Measurements from ENCODE around the gene C6orf89.
"Not testable (repeated sequence)": the region's sequence is repeated elsewhere in the genome, so short reads cannot be mapped to it uniquely, and the experiment has no call there.

The C6orf89 gene

DNA sequence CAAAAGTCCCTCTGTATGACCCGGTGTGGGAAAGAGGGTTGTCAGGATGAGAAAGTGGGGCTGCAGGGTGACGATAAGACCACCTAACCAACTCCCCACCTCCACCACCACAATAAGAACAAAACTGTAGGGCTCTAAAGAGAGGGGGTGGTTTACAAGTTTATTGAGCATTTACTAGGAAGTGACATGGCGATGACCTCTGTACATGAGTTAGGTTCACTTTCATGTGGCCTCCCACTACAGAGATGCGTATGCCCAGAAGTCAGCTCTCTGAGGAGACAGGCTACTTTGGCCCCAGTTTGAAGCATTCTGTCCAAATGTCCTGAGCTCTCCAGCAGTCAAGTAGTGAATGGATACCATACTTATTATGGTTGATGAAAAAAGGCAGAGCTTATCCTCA lies 40.1 kb downstream of the C6orf89 start:
- DNase-seq: no peak

DNA sequence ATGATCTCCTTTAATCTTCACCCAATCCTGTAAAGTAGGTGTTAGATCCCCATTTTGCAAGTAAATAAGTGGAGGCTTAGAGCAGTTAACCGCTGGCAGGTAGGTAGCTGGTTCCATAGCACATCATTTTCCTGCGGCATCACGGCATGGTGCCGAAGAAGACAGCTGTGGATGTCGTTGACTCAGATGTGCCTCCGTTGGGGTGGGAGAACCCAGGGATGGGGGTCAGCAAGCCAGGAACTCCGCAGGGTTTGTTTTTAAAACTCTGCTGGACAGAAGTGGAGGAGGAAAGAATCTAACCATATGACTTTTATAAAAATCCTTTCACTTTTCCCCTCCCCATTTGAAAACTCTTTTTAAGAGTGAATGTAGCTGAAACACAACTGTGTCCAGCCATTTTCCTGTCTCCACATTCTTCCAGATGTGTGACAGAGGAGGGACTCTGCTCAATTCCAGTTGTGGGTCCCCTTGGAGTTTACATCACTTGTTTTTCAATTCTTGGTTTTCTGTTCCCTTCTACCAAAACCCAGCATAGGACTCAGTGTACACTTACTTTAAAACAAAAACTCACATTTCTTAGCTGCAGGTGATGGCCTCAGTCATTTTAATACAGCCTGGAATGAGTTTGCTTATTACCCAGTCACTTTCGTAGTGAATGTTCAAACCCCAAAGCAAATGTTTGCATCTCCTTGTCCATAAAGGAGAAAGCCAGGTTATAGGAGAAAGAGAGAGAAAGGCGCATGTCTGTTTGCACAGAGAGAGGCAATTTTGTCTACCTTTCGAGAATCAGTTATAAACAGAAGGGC lies 41.2 kb downstream of the C6orf89 start:
- no peak for DNase-seq

DNA sequence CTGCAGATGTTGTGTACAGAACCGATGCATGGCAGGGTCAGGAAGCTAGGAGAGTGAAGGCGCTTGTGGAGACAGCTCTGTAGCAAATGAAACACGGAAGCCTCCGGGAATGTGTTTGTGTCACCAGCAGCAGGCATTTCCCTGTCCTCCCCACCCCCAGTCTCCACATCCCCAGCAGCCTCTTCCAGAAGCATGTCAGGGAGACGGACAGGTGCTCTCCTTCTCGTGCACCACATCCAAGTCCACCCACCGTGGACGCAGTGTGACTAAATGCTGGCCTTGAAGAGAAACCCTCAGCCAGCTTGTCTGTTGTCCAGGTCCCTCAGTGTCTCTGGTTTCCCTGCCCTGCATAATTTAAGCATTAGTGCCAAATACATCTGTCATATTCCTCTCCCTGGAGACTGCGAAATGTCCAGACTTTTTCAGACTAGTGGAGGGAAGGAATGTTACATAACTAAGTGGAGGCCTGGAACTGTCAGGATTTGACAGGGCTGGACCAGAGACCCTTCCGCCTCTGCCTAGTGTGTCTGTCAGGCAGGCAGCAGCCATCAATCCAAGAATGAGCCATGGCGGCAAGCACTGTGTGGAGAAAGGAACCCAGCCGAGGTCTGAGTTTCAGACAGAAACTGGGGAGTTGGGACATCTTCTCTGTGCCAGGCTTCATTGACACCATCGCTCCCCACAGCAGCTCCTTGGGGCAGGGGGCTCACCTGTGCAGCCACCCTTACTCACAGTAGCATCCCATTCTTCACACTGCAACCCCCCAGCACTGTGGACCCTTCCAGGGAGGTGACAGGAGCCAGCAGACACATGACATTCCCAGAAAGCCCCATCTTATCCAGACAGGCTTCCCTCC lies 42.2 kb downstream of the C6orf89 start:
- no peak for DNase-seq

DNA sequence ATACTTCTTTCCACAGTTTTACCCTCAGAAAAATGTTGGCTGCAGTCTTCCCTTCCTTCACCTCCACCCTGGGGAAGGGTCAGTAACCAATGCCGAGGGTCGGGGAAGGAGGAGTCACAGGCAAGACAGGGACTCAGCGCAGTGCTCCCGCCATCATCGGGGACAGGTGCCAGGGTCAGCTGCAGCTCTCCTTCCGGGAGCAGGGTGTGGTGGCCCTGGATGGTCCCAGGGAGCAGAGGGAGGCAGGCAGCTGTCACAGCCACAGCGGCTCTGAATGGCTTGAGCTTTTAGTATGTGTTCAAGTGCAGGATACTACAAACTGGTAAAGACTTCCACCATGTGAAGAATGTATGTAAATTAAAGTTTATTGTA lies 42.8 kb downstream of the C6orf89 start:
- DNase-seq: no peak

DNA sequence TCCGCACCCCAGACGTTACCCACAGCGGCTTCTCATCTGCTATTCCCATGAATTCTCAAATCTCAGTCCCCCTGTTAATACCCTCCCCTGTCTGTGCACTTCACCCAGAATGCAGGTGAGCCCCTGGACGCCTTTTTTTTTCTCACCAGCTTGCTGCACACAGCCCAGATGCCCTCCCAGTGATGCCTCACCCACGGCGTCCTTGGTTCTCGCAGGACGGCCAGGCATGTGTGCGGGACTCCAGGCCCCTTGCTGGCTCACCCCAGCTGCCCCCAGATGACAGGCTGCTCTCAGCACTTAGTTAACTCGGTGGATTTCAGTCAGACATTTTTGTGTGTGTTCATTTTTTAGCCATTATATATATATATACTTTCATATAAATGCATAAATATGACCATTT lies 43.4 kb downstream of the C6orf89 start:
- no peak for DNase-seq

DNA sequence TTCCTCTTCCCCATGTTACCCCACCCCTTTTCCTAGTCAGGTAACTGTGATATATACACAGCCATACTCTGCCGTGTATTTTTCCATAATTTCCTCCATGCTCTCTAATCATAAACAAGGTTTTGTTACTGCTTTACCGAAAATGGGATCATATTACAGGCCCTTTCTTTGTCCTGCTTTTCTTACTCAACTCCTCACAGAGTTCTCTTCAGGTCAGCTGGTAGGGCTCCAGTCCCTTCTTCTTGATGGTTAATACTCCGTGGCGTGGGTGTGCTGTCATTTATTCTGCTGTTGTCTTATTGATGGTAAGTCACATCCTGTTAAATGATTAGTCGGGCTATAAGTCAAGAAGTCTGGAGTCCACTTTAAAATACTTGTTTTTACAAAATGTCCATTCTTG lies 43.9 kb downstream of the C6orf89 start:
- DNase-seq: no peak

DNA sequence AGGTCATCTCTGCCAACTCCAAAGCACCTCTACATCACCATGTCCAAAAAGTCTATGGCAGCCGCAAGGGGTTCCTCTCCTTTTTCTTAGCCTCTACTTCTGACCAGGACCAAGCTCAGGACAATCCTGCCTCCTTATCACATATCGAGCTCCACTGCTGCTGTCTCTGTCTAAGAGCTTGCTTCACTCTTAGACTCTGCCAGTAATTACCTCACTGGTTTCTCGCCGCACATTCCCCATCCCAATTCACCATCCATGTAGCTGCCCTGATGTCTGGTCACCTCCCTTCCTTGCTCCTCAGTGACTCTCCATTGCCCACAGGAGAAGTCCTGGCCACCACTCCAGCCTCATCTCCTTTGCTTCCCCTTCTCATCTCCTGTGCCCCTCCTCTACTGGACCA lies 44.7 kb downstream of the C6orf89 start:
- no peak for DNase-seq

DNA sequence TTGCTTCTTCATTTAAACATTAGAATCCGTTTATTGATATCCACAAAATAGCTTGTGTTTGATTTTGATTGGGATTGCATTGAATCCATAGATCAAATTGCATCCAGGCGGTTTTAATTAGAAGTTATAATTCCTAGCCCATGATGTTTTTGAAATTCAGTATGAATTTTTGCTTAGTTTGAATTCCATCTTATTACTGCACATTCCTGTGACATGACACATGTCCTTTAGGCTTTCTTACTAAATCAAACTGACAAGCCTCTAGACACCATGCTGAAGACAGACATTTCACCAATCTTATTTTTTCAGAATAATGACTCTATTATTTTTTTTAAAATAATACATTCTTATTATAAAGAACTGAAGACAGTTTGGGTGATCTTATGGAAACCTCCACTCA lies 47.4 kb downstream of the C6orf89 start:
- DNase-seq: no peak

DNA sequence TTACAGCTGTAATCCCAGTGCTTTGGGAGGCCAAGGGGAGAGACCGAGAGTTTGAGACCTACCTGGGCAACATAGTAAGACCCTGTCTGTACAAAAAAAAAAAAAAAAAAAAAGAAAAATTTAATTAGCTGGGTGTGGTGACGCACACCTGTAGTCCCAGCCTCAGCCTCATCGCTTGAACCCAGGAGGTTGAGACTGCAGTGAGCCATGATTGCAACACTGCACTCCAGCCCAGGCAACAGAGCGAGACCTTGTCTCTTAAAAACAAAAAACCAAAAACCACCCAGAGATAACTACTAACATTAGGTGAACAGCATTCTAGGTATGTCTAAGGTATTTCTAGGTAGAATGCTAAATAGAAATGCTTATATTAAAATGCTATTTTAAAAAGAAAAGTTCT lies 47.8 kb downstream of the C6orf89 start:
- DNase-seq: no peak

DNA sequence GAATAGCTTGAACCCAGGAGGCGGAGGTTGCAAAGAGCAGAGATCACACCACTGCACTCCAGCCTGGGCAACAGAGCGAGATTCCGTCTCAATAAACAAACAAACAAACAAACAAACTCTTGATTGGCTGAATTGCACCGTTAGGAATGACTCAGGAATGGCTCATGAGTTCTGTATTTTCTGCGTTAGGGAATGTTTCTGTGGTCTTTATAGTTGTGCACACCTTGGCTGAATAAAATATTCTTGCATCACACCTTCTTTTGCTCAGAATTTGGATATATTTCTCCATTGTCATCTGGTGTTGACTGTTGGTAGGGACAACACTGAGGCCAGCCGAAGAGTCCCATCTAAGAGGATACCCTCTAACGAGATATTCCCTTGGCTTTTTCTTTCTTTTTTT lies 49.1 kb downstream of the C6orf89 start:
- no peak for DNase-seq

DNA sequence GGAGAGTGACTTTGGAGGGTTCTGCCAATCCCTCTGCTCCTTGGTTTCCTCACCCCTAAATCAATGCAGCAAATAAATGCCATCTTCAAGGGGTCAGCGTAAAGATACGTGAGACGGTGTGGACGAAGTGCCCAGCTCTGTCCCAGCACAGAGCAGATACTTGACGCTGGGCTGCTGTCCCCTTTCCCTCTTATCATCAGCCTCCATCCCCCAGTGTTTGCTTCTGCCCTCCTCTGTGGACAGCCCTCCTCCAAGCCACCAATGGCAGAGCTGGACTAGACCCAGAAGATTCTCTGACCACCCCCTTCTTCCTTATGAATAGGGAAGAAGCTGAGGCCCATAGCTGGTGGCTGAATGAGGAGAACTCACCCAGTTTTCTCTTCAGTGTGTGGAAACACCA lies 51.1 kb downstream of the C6orf89 start:
- no peak for DNase-seq

DNA sequence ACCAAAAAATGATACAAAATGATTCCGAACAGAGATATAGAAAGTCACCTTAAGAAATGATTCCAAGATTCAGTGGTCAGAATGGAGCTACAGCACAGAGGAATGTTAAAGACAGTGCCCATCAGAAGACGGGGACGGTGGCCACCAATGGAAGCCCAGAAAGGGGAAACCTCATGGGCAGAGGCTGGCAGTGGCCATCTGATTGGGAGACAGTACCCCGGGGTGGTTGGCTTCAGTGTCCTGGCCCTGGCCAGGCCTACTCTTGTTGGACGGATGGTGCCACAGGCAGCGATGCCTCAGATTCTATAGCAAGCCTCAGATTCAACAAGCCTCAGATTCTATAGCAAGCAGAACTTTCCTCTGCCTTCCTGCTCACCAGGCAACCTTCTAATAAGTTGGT lies 52.1 kb downstream of the C6orf89 start:
- no peak for DNase-seq

DNA sequence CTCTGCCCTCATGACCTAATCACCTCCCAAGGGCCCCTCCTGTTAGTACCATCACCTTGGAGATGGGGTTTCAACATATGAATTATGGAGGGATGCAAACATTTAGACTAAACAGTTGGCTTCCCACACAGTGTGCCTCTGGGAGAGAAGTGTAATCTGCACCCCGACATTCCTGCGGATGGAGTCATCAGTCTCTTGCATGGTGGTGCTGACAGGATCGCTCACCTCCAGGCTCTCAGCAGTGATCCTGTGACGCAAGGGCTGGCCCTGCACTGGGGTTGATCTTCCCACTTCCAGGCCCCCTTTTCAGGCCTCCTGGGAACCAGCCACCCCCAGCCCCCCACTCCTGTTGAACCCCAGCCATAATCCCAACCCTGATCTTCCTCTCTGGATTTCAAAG lies 52.8 kb downstream of the C6orf89 start:
- no peak for DNase-seq

DNA sequence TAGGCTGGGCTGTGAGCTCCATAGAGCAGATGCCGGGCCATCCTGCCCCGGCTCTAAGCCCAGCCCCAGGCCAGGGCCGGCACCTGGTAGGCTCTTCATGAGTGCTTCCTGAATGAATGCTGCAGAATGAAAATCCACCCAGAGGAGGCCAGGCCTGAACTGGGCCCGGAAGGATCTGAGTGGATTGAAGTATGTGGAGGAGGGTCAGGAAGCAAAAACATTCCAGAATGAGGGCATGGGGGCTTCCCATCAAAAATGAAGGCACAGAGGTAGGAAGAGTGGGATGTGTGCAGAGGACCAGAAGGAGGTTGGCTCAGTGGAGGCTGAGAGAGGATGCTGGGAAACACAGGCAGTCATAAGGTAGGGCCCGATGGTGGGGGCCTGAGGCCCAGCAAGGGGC lies 53.3 kb downstream of the C6orf89 start:
- DNase-seq: not testable (repeated sequence)

DNA sequence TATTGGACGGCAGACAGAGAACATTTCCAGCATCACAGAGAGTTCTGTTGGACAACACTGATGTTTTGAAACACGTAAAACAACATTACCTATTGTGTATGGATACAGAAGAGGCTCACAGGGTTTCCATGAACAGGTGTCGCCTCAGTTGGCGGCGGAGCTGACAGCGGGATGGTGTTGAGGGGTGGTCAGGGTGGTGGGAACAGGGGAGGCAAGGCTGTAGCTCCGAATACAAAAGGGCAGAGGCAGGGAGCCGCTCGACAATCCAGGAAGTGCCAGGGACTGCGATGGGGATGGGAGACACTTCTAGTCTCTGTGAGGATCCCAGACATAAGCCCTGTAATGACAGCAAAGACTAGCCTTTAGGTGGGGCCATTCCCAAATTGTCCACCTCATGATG lies 54.3 kb downstream of the C6orf89 start:
- no peak for DNase-seq

DNA sequence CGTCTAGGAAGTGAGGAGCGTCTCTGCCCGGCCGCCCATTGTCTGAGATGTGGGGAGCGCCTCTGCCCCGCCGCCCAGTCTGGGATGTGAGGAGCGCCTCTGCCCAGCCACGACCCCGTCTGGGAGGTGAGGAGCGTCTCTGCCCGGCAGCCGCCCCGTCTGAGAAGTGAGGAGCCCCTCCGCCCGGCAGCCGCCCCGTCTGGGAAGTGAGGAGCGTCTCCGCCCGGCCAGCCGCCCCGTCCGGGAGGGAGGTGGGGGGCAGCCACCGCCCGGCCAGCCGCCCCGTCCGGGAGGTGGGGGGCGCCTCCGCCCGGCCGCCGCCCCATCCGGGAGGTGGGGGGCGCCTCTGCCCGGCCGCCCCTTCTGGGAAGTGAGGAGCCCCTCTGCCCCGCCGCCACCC lies 55.8 kb downstream of the C6orf89 start:
- DNase-seq: not testable (repeated sequence)

DNA sequence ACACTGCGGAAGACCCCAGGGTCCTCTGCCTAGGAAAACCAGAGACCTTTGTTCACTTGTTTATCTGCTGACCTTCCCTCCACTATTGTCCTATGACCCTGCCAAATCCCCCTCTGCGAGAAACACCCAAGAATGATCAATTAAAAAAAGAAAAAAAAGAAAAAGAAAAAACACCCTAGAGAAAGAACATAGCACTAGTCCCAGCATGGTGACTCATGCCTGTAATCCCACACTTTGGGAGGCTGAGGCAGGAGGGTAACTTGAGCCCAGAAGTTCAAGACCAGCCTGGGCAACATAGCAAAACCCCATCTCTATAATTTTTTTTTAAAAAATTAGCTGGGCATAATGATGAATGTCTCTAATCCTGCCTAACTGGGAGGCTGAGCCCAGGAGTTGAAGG lies 56.6 kb downstream of the C6orf89 start:
- not testable (repeated sequence) for DNase-seq

DNA sequence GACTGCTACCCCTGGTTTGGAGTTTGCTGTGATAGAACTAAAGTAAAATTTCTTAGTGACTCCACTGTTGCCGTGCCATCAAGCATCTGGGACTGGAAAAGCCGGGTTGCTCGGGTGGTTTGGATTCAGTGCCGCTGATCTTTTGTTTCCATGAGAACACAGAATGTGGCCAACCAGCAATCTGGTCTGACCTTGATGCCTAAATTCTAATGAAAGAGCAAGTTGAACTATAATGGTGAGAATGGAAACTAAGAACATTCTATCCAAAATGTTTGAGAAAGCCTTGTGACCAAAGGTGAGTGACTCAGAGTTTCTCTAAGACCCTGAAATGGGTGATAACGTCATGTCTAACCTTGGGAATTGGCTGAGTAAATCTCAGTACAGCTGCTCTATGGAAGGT lies 58.9 kb downstream of the C6orf89 start:
- no peak for DNase-seq

DNA sequence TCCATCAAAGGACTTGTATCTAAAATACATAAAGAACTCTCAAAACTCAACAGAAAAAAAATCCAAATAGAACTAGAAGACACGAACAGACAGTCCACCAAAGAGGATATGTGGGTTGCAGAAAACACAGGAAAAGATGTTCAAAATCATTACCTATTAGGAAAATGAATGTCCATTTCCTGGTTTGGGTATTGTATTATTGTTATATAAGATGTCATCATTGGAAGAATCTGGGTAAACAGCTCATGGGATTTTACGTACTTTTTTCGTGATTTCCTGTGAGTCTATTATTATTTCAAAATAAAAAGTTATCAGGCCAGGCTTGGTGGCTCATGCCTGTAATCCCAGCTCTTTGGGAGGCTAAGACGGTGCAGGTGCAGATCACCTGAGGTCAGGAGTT lies 59.5 kb downstream of the C6orf89 start:
- no peak for DNase-seq

DNA sequence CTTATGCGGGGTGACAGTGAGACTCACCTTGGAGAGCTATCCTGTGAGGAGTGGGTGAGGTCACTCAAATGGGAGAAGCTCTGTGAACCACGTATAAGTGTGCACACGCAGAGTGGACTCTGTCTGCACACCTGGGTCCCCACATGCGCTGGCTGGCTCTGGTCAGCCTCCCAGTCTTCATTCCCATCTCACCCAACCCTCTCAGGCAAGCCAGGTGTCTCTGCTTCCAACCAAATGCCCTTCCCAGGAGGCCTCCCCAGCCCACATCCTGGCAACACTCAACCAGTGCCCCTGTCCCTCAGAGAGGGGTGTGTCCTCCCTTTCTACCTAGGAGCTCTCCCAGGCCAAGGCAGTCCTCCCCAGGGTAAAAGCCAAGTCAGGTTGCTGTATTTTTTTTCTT lies 60.8 kb downstream of the C6orf89 start:
- DNase-seq: no peak

DNA sequence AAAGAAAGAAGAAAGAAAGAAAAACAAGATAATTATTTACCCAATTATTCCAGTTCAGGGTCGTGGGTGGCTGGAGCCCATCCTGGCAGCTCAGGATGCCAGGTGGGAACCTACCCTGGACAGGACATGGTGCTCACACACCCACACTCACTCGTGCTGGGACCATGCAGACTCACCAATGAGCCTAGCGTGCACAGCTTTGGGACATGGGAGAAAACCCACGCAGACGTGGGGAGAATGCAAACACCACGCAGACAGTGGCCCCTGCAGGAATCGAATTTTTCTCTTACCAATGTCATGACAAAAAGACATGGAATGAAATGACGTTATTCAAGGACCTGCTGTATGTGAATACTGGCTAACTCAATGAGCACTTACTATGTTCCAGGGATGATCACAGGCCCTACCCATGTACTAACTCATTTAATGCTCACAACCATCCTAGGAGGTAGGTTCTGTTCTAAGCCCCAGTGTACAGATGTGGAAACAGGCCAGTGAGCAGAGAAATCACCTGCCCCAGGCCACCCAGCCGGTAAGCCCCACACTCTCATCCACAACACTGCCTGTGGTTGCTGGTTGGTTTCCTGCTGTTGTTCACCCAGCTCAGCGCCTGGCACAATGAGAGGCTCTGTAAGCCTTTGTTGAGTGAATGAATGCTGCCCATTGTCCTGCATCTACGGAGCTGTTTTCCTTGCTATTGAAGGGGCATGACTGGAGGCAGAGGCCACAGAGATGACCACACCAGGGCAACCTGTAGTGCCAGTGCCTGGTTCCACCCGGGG lies 62.0 kb downstream of the C6orf89 start:
- no peak for DNase-seq

DNA sequence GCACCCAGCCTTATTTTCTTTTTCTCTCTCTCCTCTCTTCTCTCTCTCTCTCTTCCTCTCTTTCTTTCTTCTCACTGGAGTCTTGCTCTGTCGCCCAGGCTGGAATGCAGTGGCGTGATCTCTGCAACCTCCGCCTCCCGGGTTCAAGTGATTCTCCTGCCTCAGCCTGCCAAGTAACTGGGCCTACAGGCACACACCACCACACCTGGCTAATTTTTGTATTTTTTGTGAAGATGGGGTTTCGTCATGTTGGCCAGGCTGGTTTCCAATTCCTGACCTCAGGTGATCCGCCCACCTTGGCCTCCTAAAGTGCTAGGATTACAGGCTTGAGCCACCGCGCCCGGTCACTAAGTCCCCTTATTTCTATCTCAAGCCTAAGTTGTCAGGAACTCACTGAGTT lies 63.3 kb downstream of the C6orf89 start:
- not testable (repeated sequence) for DNase-seq

DNA sequence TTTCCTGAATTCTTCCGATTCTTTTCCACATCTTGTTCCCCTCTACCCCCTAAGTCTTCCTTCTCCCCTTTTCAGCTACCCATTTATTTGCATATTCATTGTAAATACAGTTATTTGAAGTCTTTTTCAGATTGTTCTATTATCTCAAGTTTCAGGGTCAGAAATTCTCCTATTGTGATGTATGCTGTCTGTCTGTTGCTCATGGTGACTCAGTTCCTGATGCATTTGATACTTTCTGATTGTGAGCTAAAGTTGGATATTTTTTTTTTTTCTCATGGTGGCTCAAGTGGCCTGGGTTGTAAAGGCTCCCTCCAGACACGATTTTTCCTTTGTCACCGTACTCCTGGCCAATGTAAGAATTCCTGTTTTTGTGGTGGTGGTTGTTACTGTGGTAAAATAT lies 63.9 kb downstream of the C6orf89 start:
- no peak for DNase-seq

DNA sequence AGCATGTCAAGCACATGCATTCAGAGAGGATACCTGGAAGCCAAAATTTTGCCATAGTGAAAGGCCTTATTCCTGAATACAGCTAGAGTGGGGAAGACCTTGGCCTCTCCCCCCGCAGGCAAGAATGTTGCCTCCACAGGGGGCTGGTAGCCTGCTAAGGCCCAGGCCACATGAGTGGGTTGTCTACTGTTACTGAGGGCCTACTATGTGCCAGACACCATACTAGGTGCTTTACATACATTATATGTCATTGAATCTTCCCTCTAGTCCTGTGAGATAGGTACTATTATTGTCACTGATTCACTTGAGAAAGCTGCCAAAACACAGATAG lies 68.1 kb downstream of the C6orf89 start:
- no peak for DNase-seq

Measured in activated CD4-positive, alpha-beta T cell treated with anti-CD3 and anti-CD28 coated beads for 48 hours (primary cell).